Measurements from ENCODE around the gene ZNF484.
"Not testable (repeated sequence)": the region's sequence is repeated elsewhere in the genome, so short reads cannot be mapped to it uniquely, and the experiment has no call there.

ZNF484 gene

GRCh38 chr9:92853716-92854115 lies 24.1 kb downstream of the ZNF484 start:
- no peak overlapping the region for H3K4me3 ChIP-seq (ENCODE audit: low read depth, low read length)
- no peak for TF ChIP-seq CTCF (IDR thresholded peaks at IDR 0.05; ENCODE audit: low read depth, low read length)
- DNase-seq (ENCODE audit: low read depth, low spot score), result no peak
- in situ Hi-C loops (cut with HindIII; ENCODE audit: low sequenced_read_pairs), result no loop called here

- in situ Hi-C loops (cut with HindIII; ENCODE audit: low sequenced_read_pairs), result no loop called here
- no peak for DNase-seq (ENCODE audit: low read depth, low spot score)
- TF ChIP-seq CTCF (IDR thresholded peaks at IDR 0.05; ENCODE audit: low read depth, low read length), result no peak
- H3K4me3 ChIP-seq (ENCODE audit: low read depth, low read length), result no peak overlapping the region
Measured at GRCh38 chr9:92850898-92851297, 26.9 kb downstream of the ZNF484 start.

DNA sequence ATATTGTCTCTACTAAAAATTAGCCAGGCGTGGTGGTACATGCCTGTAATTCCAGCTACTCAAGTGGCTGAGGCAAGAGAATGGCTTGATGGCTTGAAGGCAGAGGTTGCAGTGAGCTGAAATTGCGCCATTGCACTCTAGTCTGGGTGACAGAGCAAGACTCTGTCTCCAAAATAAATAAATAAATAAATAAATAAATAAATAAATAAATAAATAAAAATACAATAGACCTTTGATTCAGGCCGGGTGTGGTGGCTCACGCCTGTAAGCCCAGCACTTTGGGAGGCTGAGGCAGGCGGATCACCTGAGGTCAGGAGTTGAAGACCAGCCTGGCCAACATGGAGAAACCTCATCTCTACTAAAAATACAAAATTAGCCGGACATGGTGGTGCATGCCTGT lies 29.1 kb downstream of the ZNF484 start:
- DNase-seq (ENCODE audit: low read depth, low spot score); in situ Hi-C loops (cut with HindIII; ENCODE audit: low sequenced_read_pairs); H3K4me3 ChIP-seq (ENCODE audit: low read depth, low read length): not testable (repeated sequence)

- TF ChIP-seq CTCF (IDR thresholded peaks at IDR 0.05; ENCODE audit: low read depth, low read length), result no peak
- no peak overlapping the region for H3K4me3 ChIP-seq (ENCODE audit: low read depth, low read length)
- in situ Hi-C loops (cut with HindIII; ENCODE audit: low sequenced_read_pairs), result no loop called here
- DNase-seq (ENCODE audit: low read depth, low spot score), result peak; percentile 11
Measured at GRCh38 chr9:92846662-92847145, 31.1 kb downstream of the ZNF484 start.

DNA sequence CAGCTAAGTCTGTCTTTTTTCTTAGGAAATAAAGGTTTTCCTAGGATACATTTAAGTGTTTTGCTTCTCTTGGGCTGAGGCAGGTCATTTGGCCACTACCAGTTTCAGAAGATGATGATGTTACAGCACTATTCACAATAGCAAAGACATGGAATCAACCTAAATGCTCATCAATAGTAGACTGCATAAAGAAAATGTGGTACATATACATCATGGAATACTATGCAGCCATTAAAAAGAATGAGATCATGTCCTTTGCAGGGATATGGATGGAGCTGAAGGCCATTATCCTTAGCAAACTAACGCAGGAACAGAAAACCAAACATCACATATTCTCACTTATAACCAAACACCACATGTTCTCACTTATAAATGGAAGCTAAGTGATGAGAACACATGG lies 39.4 kb downstream of the ZNF484 start:
- DNase-seq (ENCODE audit: low read depth, low spot score); H3K4me3 ChIP-seq (ENCODE audit: low read depth, low read length); in situ Hi-C loops (cut with HindIII; ENCODE audit: low sequenced_read_pairs): not testable (repeated sequence)

GRCh38 chr9:92837191-92837590 lies 40.6 kb downstream of the ZNF484 start:
- TF ChIP-seq CTCF (IDR thresholded peaks at IDR 0.05; ENCODE audit: low read depth, low read length), result no peak
- no peak for DNase-seq (ENCODE audit: low read depth, low spot score)
- no peak overlapping the region for H3K4me3 ChIP-seq (ENCODE audit: low read depth, low read length)
- in situ Hi-C loops (cut with HindIII; ENCODE audit: low sequenced_read_pairs), result no loop called here

DNA sequence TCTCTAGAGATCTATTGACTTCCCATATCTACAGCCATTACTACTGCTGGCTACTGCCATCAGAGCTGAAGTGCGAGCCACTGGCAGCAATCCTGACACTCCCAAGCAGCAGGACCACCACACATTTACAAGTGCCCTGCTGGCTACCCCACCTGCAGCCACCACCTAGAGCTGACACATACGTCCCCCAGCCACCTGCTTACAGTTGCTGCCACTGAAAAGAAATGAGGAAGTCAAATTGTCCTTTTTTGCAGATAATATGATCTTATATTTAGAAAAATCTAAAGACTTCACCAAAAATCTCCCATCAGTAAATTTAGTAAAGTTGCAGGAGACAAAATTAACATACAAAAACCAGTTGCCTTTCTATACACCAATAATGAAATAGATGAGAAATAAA lies 48.4 kb downstream of the ZNF484 start:
- no peak for TF ChIP-seq CTCF (IDR thresholded peaks at IDR 0.05; ENCODE audit: low read depth, low read length)
- no peak overlapping the region for H3K4me3 ChIP-seq (ENCODE audit: low read depth, low read length)
- in situ Hi-C loops (cut with HindIII; ENCODE audit: low sequenced_read_pairs), result no loop called here
- no peak for DNase-seq (ENCODE audit: low read depth, low spot score)

DNA sequence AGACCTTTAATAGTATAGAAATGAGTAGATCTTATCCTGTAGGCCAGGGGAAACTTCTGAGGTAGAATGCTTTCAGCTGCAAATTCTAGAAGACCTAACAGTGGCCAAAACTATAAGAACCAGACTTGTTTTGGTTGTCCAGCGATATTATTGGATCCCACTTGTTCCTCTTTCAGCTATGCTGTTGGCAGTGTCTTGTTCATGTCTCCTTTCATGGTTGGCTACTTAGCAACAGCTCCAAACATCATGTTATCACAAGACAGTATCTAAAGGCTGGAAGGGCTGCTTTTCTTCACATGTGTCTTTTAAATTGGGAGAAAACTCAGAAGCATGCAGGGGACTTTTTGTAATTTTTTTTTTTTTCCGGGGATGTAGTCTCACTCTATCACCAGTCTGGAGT lies 52.8 kb downstream of the ZNF484 start:
- H3K4me3 ChIP-seq (ENCODE audit: low read depth, low read length); DNase-seq (ENCODE audit: low read depth, low spot score); in situ Hi-C loops (cut with HindIII; ENCODE audit: low sequenced_read_pairs): not testable (repeated sequence)

Measured in astrocyte of the spinal cord (primary cell).